ENCODE measurements around the gene ZWILCH. TPM values are rescaled to one million over a fixed set of nuclear protein-coding genes. Genes with fewer than 3 reads are reported as not detected.

Gene ZWILCH
- total RNA-seq, 1 experiment from 2014 or later = 51.9 TPM

- no peak overlapping the region for H3K4me3 ChIP-seq
- H3K9me3 ChIP-seq (replicated peaks) = no peaks in the 10 kb centered on the region
- H3K27me3 ChIP-seq (replicated peaks) = no peaks in the 10 kb centered on the region
- no peaks in the 10 kb centered on the region for H3K36me3 ChIP-seq
- no peak overlapping the region for H3K27ac ChIP-seq
- no peak for DNase-seq (ENCODE audit: low read depth in 1 of 2, low spot score in 2 of 2)
- H3K4me1 ChIP-seq (replicated peaks) = peaks cover 21% of the 10 kb centered on the region
These were observed 62.8 kb downstream of the ZWILCH start for GRCh38 chr15:66567897-66568296.

DNA sequence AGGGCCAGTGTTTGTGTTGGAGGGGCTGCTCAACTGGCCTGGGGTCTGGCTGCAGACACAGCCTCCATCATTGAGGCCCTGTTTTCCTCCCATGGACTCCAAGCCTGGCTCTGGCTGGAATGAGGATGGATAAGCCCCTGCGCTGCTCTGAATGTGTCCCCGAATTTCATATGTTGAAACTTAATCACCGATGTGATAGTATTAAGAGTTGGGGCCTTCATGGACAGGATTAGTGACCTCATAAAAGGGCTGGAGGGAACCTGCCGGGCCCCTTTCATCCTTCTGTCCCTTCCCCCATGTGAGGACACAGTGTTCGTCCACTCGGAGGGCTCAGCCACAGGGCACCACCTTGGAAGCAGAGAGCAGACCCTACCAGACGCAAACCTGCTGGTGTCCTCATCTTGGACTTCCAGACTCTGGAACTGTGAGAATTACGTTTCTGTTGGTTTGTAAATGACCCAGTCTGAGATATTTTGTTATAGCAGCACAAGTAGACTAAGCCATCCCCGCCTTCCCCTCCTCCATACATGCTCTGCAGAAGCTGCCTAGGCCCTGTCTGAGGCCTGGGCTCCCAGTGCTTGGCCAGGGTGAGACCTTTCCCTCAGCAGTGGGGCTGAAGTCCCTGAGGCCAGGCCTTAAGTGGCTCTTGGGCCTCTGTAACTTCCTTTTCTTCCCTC lies 64.5 kb downstream of the ZWILCH start:
- H3K36me3 ChIP-seq = no peaks in the 10 kb centered on the region
- no peak for DNase-seq (ENCODE audit: low read depth in 1 of 2, low spot score in 2 of 2)
- no peak overlapping the region for H3K4me3 ChIP-seq
- H3K9me3 ChIP-seq (replicated peaks) = no peaks in the 10 kb centered on the region
- H3K27ac ChIP-seq = no peak overlapping the region
- no peaks in the 10 kb centered on the region for H3K27me3 ChIP-seq (replicated peaks)
- H3K4me1 ChIP-seq (replicated peaks) = peaks cover 21% of the 10 kb centered on the region

GRCh38 chr15:66570327-66570726 lies 65.2 kb downstream of the ZWILCH start:
- Histone ChIP-seq H3K27me3 (replicated peaks) (no peaks in the 10 kb centered on the region), H3K4me3 (no peak overlapping the region), H3K36me3 (no peaks in the 10 kb centered on the region), H3K9me3 (replicated peaks) (no peaks in the 10 kb centered on the region), H3K4me1 (replicated peaks) (peaks cover 20% of the 10 kb centered on the region), H3K27ac (no peak overlapping the region)
- no peak for DNase-seq (ENCODE audit: low read depth in 1 of 2, low spot score in 2 of 2)

DNA sequence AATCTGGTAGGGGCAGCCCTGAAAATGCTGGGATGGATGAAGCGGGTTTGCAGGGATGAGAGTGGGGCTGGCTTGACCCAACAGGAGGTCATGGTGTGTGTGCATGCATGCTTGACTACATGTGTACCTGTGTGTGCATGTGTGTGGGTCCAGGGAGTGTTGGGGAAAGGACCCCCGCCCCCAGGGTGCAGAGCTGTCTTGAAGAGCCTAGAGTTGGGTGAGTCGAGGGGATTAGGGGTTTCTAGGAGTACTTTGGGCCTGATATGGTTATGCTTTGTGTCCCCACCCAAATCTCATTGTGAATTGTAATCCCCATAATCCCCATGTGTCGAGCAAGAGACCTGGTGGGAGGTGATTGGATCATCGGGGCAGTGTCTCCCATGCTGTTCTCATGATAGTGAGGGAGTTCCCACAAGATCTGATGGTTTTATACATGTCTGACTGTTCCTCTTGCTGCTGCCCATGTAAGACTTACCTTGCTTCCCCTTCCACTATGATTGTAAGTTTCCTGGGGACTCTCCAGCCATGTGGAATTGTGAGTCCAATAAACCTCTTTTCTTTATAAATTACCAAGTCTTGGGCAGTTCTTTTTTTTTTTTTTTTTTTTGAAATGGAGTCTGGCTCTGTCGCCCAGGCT lies 65.8 kb downstream of the ZWILCH start:
- no peak overlapping the region for H3K4me3 ChIP-seq
- no peaks in the 10 kb centered on the region for H3K9me3 ChIP-seq (replicated peaks)
- H3K27ac ChIP-seq = no peak overlapping the region
- H3K36me3 ChIP-seq = no peaks in the 10 kb centered on the region
- peaks cover 13% of the 10 kb centered on the region for H3K4me1 ChIP-seq (replicated peaks)
- H3K27me3 ChIP-seq (replicated peaks) = no peaks in the 10 kb centered on the region
- no peak for DNase-seq (ENCODE audit: low read depth in 1 of 2, low spot score in 2 of 2)

DNA sequence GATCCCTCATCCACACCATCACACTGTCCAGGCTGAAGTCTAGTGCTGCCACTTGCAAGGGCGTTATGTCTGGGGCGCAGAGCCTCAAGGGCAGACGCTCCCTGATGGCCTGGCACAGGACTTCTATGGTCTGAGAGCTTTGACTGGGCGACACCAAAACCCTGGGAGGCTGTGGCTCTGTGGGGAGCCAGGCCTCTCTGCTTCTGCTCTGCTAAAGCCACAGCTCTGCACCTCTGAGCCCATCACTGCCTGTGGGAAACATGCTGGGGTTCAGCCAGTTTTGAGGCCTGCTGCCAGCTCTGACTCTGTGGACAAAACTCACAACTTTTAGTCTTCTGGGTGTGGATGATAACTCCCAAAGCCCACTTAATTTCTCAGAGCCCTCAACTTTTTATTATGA lies 67.0 kb downstream of the ZWILCH start:
- Histone ChIP-seq H3K36me3 (no peaks in the 10 kb centered on the region), H3K27me3 (replicated peaks) (no peaks in the 10 kb centered on the region), H3K27ac (no peak overlapping the region), H3K4me3 (no peak overlapping the region), H3K4me1 (replicated peaks) (peaks cover 1% of the 10 kb centered on the region), H3K9me3 (replicated peaks) (no peaks in the 10 kb centered on the region)
- no peak for DNase-seq (ENCODE audit: low read depth in 1 of 2, low spot score in 2 of 2)

DNA sequence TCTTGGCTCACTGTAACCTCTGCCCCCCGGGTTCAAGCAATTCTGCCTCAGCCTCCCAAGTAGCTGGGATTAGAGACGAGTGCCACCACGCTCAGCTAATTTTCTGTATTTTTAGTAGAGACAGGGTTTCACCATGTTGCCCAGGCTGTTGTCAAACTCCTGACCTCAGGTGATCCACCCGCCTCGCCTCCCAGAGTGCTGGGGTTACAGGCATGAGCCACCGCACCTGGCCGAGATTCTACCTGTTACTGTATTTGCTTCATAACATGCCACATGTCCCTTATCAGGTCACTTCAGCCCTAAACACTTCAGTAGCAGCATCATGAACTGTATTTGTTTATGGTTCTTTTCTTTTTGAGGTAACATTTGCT lies 68.2 kb downstream of the ZWILCH start:
- no peaks in the 10 kb centered on the region for H3K9me3 ChIP-seq (replicated peaks)
- no peak for DNase-seq (ENCODE audit: low read depth in 1 of 2, low spot score in 2 of 2)
- H3K4me1 ChIP-seq (replicated peaks) = peaks cover 6% of the 10 kb centered on the region
- H3K4me3 ChIP-seq = no peak overlapping the region
- no peak overlapping the region for H3K27ac ChIP-seq
- H3K27me3 ChIP-seq (replicated peaks) = no peaks in the 10 kb centered on the region
- no peaks in the 10 kb centered on the region for H3K36me3 ChIP-seq

GRCh38 chr15:66573719-66574595 lies 68.8 kb downstream of the ZWILCH start:
- no peak for DNase-seq (ENCODE audit: low read depth in 1 of 2, low spot score in 2 of 2)
- no peaks in the 10 kb centered on the region for H3K27me3 ChIP-seq (replicated peaks)
- no peaks in the 10 kb centered on the region for H3K36me3 ChIP-seq
- no peak overlapping the region for H3K27ac ChIP-seq
- H3K4me1 ChIP-seq (replicated peaks) = peaks cover 10% of the 10 kb centered on the region
- no peaks in the 10 kb centered on the region; the same call in 1 of the 2 replicates for H3K9me3 ChIP-seq (replicated peaks)
- H3K4me3 ChIP-seq = no peak overlapping the region

DNA sequence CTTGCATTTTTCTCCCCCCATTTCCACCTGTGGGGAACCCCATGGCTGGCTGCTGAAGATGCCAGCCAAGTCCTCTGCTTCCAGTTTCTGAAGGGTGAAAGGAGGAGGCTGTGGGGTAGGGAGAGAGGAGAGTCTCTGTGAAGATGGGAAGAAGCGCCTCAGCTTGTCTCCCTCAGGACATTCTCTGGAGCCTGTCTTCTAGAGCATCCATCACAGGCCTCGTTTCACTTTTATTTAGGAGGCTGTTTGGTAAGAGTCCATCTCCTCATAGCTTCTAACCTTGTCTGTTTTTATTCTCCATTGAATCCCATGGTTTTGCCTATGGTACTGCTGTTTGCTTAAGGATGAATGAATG lies 69.4 kb downstream of the ZWILCH start:
- H3K27ac ChIP-seq = no peak overlapping the region

GRCh38 chr15:66578286-66578875 lies 73.3 kb downstream of the ZWILCH start:
- peaks cover 22% of the 10 kb centered on the region for H3K4me1 ChIP-seq (replicated peaks)
- H3K9me3 ChIP-seq (replicated peaks) = no peaks in the 10 kb centered on the region; the same call in 1 of the 2 replicates
- H3K27ac ChIP-seq = peak overlapping the region; percentile 50
- H3K4me3 ChIP-seq = no peak overlapping the region
- DNase-seq (ENCODE audit: low read depth in 1 of 2, low spot score in 2 of 2) = peak in 1 of 2 experiments; percentile 54
- H3K27me3 ChIP-seq (replicated peaks) = no peaks in the 10 kb centered on the region
- H3K36me3 ChIP-seq = no peaks in the 10 kb centered on the region

More for the DNA sequence above, 69.4 kb downstream of the ZWILCH start:
- Histone ChIP-seq H3K4me3 (no peak overlapping the region), H3K36me3 (no peaks in the 10 kb centered on the region), H3K9me3 (replicated peaks) (no peaks in the 10 kb centered on the region; the same call in 1 of the 2 replicates), H3K4me1 (replicated peaks) (peaks cover 10% of the 10 kb centered on the region), H3K27me3 (replicated peaks) (no peaks in the 10 kb centered on the region)
- DNase-seq (ENCODE audit: low read depth in 1 of 2, low spot score in 2 of 2) = no peak

- Histone ChIP-seq H3K27me3 (replicated peaks) (no peaks in the 10 kb centered on the region), H3K36me3 (no peaks in the 10 kb centered on the region), H3K9me3 (replicated peaks) (no peaks in the 10 kb centered on the region; the same call in 1 of the 2 replicates), H3K4me1 (replicated peaks) (peaks cover 22% of the 10 kb centered on the region), H3K4me3 (no peak overlapping the region), H3K27ac (0 out of 2 replicates have a peak overlapping the region, but pooled peaks have one; percentile 2)
- peak; percentile 43 to 53 for DNase-seq (ENCODE audit: low read depth in 1 of 2, low spot score in 2 of 2)
These were observed 75.5 kb downstream of the ZWILCH start for GRCh38 chr15:66580643-66581042.

DNA sequence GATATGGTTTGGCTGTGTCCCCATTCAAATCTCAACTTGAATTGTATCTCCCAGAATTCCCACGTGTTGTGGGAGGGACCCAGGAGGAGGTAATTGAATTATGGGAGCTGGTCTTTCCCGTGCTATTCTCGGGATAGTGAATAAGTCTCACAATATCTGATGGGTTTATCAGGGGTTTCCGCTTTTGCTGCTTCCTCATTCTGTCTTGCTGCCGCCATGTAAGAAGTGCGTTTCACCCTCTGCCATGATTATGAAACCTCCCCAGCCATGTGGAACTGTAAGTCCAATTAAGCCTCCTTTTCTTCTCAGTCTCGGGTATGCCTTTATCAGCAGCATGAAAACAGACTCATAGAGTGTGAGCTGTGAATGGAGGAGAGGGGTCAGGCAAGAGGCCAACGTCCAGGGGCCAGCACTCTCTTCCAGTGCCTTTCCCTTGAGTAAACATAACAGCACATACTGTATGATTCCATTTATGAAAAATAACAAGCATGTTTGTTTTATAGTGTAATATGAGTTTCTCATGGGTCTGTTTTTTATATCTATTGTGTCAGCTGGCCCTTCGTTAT lies 76.9 kb downstream of the ZWILCH start:
- no peaks in the 10 kb centered on the region for H3K36me3 ChIP-seq

DNA sequence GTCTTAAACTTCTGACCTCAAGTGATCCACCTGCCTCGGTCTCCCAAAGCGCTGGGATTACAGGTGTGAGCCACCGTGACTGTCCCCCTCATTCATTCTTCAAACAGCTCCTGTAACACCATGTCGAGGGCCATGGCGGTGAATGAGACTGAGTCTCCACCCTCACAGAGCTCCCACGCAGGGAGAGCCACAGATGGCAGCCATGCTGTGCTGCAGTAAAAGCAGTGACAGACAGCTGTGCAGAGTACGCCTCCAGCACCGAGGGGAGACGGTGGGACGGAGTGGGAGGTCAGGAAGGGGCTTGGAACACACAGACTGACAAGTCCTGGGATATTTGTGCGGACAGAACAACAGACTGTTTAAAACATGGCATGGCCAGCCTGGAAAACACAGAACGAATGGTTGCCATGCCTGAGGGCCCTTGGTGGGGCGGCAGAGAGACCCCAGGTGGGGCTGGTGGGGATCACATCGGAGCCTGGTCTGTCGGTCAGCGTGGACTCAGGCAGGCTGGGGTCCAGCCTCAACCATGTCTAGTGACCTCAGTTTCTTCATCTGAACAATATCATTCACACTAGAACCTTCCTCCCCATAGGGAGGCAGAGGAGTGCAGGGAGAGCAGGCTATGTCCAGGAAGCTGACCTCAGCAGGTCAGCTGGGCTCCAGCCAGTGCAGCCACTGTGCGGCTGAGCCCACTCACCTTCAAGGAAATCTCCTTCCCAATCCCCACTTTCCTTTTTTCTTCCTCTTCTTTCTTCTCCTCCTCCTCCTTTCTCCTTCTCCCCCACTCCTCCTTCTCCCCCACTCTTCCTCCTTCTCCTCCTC lies 81.2 kb downstream of the ZWILCH start:
- H3K9me3 ChIP-seq (replicated peaks) = no peaks in the 10 kb centered on the region
- H3K36me3 ChIP-seq = no peaks in the 10 kb centered on the region
- H3K27me3 ChIP-seq (replicated peaks) = no peaks in the 10 kb centered on the region
- DNase-seq (ENCODE audit: low read depth in 1 of 2, low spot score in 2 of 2) = no peak
- no peak overlapping the region for H3K4me3 ChIP-seq
- H3K27ac ChIP-seq = no peak overlapping the region
- no peaks in the 10 kb centered on the region; the same call in 1 of the 2 replicates for H3K4me1 ChIP-seq (replicated peaks)

More for the DNA sequence above, 76.9 kb downstream of the ZWILCH start:
- Histone ChIP-seq H3K4me1 (replicated peaks) (peaks cover 22% of the 10 kb centered on the region), H3K27me3 (replicated peaks) (no peaks in the 10 kb centered on the region), H3K4me3 (no peak overlapping the region), H3K9me3 (replicated peaks) (no peaks in the 10 kb centered on the region; the same call in 1 of the 2 replicates), H3K27ac (no peak overlapping the region)
- DNase-seq (ENCODE audit: low read depth in 1 of 2, low spot score in 2 of 2) = no peak

DNA sequence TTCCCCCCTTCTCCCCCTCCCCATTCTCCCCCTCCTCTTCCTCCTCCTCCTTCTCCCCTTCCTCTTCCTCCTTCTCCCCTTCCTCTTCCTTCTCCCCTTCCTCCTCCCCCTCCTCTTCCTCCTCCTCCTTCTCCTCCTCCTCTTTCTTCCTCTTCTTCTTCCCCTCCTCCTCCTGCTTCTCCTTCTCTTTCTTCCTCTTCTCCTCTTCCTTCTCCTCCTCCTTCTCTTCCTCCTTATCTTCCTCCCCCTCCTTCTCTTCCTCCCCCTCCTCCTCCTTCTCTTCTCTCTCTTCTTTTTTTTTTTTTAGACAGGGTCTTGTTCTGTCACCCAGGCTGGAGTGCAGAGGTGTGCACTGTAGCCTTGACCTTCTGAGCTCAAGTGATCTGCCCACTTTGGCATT lies 81.9 kb downstream of the ZWILCH start:
- H3K4me1 ChIP-seq (replicated peaks) = no peaks in the 10 kb centered on the region
- no peaks in the 10 kb centered on the region for H3K27me3 ChIP-seq (replicated peaks)
- no peaks in the 10 kb centered on the region for H3K9me3 ChIP-seq (replicated peaks)
- no peak for DNase-seq (ENCODE audit: low read depth in 1 of 2, low spot score in 2 of 2)
- H3K36me3 ChIP-seq = no peaks in the 10 kb centered on the region
- H3K27ac ChIP-seq = no peak overlapping the region
- no peak overlapping the region for H3K4me3 ChIP-seq

Measured in SJSA1 (cell line).